ENCODE measurements around the gene NAT9. TPM values are rescaled to one million over a fixed set of nuclear protein-coding genes. Genes with fewer than 3 reads are reported as not detected.

The NAT9 gene
- total RNA-seq, 1 donor from 2014 or later = 67.8 TPM

GRCh38 chr17:74764751-74765286 lies 11.3 kb downstream of the NAT9 start:
- H3K27ac Mint-ChIP-seq (ENCODE audit: unreplicated experiment) = no peak overlapping the region
- TF ChIP-seq CTCF (IDR thresholded peaks at IDR 0.05; ENCODE audit: partially characterized antibody, unreplicated experiment) = no peak
- no peak overlapping the region for H3K4me3 Mint-ChIP-seq (ENCODE audit: unreplicated experiment)
- no peak for DNase-seq
- H3K27me3 Mint-ChIP-seq (ENCODE audit: unreplicated experiment) = peaks cover 5% of the 10 kb centered on the region
- H3K36me3 Mint-ChIP-seq (ENCODE audit: unreplicated experiment) = no peaks in the 10 kb centered on the region
- H3K9me3 Mint-ChIP-seq (ENCODE audit: unreplicated experiment) = peaks cover 2% of the 10 kb centered on the region
- peaks cover 7% of the 10 kb centered on the region for H3K4me1 Mint-ChIP-seq (ENCODE audit: low read depth, unreplicated experiment)

GRCh38 chr17:74763565-74764387 lies 12.4 kb downstream of the NAT9 start:
- no peak for DNase-seq
- Mint-ChIP-seq H3K9me3 (ENCODE audit: unreplicated experiment) (peaks cover under 1% of the 10 kb centered on the region), H3K27me3 (ENCODE audit: unreplicated experiment) (peaks cover 3% of the 10 kb centered on the region), H3K36me3 (ENCODE audit: unreplicated experiment) (no peaks in the 10 kb centered on the region), H3K4me1 (ENCODE audit: low read depth, unreplicated experiment) (peaks cover 9% of the 10 kb centered on the region), H3K4me3 (ENCODE audit: unreplicated experiment) (no peak overlapping the region), H3K27ac (ENCODE audit: unreplicated experiment) (no peak overlapping the region)
- no peak for TF ChIP-seq CTCF (IDR thresholded peaks at IDR 0.05; ENCODE audit: partially characterized antibody, unreplicated experiment)

- peaks cover 12% of the 10 kb centered on the region for H3K4me1 Mint-ChIP-seq (ENCODE audit: low read depth, unreplicated experiment)
These were observed 14.2 kb downstream of the NAT9 start for GRCh38 chr17:74761931-74762330.

GRCh38 chr17:74761419-74761818 lies 14.7 kb downstream of the NAT9 start:
- Mint-ChIP-seq H3K36me3 (ENCODE audit: unreplicated experiment) (no peaks in the 10 kb centered on the region), H3K4me3 (ENCODE audit: unreplicated experiment) (no peak overlapping the region), H3K27ac (ENCODE audit: unreplicated experiment) (no peak overlapping the region), H3K9me3 (ENCODE audit: unreplicated experiment) (no peaks in the 10 kb centered on the region), H3K4me1 (ENCODE audit: low read depth, unreplicated experiment) (peaks cover 12% of the 10 kb centered on the region), H3K27me3 (ENCODE audit: unreplicated experiment) (no peaks in the 10 kb centered on the region)
- no peak for DNase-seq
- TF ChIP-seq CTCF (IDR thresholded peaks at IDR 0.05; ENCODE audit: partially characterized antibody, unreplicated experiment) = no peak

More at GRCh38 chr17:74761931-74762330, 14.2 kb downstream of the NAT9 start:
- Mint-ChIP-seq H3K27ac (ENCODE audit: unreplicated experiment) (no peak overlapping the region), H3K4me3 (ENCODE audit: unreplicated experiment) (no peak overlapping the region), H3K9me3 (ENCODE audit: unreplicated experiment) (no peaks in the 10 kb centered on the region), H3K27me3 (ENCODE audit: unreplicated experiment) (no peaks in the 10 kb centered on the region), H3K36me3 (ENCODE audit: unreplicated experiment) (no peaks in the 10 kb centered on the region)
- DNase-seq = no peak
- no peak for TF ChIP-seq CTCF (IDR thresholded peaks at IDR 0.05; ENCODE audit: partially characterized antibody, unreplicated experiment)

All from glutamatergic neuron (in vitro differentiated cells).